NCI-H1694 treated with DMSO at 0.1 percent for 48 hours (cell line): ENCODE results near the gene CSTF2.
"Not testable (repeated sequence)": the region's sequence is repeated elsewhere in the genome, so short reads cannot be mapped to it uniquely, and the experiment has no call there.

Source experiments
- DNase-seq: peaks from one replicate; lab custom pipeline; 2025; lab: John Stamatoyannopoulos, UW

The CSTF2 gene, protein sequence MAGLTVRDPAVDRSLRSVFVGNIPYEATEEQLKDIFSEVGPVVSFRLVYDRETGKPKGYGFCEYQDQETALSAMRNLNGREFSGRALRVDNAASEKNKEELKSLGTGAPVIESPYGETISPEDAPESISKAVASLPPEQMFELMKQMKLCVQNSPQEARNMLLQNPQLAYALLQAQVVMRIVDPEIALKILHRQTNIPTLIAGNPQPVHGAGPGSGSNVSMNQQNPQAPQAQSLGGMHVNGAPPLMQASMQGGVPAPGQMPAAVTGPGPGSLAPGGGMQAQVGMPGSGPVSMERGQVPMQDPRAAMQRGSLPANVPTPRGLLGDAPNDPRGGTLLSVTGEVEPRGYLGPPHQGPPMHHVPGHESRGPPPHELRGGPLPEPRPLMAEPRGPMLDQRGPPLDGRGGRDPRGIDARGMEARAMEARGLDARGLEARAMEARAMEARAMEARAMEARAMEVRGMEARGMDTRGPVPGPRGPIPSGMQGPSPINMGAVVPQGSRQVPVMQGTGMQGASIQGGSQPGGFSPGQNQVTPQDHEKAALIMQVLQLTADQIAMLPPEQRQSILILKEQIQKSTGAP

DNA sequence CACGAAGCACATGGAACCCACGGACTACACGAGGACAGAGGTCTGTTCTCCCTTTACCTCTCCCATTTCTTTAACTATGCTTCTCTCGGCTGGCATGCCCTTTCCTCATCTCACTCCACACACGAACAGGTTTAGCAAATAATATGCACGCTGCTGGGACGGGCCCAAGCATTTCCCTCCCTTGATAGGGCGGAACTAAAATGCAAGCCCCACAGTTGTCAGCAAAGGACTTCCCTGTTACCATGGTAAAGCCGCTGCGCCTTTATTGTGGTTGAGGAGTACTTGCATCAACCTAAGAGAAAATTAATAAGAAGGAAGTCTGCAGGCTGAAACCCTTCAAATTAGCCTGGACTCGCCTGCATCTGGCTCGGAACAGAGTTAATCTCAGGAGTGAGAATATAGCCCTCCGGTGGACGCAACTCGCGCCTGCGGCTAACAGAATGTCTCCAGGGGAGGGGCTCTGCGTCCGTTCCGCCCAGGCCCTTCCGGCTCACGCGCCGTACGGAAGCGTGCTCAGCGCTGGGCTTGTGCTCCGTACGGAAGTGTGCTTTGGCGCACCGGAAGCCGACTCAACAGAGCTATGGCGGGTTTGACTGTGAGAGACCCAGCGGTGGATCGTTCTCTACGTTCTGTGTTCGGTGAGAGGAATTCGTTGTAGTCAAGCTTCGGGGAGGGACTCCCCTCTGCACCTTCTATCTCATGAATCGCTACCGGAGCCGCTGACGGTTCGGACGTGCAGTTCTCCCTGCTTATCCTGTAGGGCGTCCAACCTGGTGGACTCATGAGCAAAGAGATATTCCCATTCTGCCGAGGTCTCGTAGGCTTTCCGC lies at the start of gene CSTF2:
TSS of gene CSTF2 (plus strand) at position 555 of the 830 bp plus-strand sequence. CDS start at position 581, 26 bp downstream.
- peak; percentile 85 for DNase-seq

DNA sequence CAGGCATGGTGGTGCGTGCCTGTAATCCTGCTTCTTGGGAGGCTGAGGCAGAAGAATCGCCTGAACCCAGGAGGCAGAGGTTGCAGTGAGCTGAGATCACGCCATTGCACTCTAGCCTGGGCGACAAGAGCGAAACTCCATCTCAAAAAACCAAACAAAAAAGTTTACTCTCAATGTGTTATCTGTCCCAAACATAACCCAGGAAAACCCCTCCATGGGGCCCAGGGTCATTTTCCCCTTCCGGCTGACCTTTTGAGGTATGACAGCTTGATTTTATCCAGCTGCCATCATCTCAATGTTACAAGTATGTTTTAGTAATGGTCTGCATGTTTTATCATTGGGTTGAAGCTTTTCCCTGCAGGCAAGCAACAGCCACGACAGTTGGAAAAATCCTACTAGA lies 23.8 kb upstream of the CSTF2 start:
- DNase-seq: not testable (repeated sequence)

DNA sequence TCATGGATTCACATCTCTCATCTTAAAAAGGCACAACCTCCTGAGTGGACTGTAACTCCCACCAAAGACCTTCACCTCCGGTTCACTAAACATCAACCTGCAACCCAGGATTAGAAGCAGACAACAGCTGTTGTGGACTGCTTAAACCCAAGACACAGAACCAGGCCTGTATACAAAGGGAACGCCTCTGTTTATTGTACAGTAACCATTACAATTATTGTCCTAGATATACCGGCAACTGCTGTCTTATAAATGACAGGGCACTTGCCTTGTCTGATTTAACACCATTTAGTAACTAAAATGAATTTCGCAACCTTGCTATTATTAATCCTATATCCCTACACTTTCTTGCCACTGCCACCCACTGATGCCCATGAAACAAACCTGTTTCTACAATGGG lies 22.8 kb upstream of the CSTF2 start:
- DNase-seq: no peak

DNA sequence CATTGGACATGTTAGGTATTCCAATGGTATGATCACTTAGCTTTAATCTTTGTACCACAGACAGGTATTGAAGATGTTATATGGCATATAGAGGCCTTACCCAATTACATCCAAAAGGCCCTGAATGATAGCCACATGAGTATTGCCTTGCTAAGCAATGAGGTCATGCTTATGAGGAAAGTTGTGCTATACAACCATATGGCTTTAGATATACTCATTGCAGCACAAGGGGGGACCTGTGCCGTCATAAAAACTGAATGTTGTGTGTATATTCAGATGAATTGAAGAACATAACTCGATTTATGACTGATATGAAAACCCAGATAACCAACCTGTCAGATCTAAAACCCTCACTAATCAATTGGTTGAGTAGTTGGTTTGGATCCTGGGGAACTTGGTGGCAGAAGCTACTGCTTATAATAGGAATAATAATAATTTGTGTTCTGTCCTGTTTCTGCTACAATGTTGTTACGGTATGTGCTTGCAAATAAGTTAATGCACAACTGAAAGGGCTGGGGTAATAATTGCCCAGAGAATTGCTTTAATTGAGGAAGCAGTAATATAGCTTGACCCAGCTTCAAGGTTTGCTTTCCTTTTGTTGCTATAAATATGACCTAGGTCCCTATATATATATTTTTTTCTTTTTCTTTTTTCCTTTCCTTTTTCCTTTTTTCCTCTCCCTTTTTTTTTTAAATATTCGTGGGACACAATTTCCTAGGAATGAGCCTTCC lies 21.5 kb upstream of the CSTF2 start:
- DNase-seq: no peak

DNA sequence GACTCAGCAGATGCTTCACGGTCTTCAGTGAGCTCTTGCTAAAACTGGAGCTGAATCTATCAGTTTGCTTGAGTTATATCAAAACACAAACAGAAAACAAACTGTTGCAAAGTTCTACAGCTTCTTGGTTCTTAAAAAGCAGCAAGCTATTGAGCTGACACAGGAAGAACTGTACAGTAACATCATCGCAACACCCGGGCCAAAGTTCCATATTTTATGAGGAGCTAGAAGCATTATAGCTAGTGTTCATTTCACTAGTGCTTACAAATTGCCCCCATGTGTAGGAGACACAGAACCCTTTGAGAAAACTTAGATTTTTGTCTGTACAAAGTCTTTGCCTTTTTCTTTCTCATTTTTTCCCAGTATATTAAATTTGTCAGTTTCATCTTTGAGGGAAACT lies 17.3 kb upstream of the CSTF2 start:
- no peak for DNase-seq

DNA sequence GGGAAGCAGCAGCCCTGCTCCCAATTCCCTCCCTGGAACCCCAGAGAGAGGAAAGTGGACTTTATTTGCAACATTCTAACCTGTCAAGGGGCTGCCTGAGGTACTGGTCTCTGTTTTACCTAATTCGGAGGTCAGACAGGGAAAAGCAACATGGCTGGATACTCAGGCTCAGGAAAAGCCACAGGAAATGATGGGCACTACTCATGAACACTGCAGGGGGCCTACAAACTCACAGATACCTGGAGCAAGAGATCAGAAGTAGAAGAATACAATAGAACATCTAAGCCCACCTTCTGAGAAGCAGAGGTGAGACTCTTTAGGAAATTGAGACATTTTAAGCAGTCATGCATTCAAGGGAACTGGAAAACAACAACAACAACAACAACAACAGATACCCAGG lies 15.4 kb upstream of the CSTF2 start:
- no peak for DNase-seq

DNA sequence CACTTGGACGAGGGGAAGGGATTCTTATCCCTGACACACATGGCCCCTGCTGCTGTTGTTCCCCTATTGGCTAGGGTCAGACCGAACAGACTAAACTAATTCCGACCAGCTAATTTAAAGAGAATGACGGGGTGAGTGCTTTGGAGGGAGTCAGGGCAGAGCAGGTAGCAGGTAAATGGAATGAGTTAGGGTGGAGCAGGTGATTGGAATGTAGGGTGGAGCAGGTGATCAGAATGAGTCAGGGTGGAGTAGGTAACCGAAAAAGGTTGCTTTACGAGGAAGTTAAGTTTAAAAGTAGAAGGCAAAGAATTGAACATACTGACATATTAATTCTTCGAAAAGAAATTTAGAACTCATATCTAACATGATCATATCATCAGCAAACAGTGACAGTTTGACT lies 11.9 kb upstream of the CSTF2 start:
- DNase-seq: not testable (repeated sequence)

DNA sequence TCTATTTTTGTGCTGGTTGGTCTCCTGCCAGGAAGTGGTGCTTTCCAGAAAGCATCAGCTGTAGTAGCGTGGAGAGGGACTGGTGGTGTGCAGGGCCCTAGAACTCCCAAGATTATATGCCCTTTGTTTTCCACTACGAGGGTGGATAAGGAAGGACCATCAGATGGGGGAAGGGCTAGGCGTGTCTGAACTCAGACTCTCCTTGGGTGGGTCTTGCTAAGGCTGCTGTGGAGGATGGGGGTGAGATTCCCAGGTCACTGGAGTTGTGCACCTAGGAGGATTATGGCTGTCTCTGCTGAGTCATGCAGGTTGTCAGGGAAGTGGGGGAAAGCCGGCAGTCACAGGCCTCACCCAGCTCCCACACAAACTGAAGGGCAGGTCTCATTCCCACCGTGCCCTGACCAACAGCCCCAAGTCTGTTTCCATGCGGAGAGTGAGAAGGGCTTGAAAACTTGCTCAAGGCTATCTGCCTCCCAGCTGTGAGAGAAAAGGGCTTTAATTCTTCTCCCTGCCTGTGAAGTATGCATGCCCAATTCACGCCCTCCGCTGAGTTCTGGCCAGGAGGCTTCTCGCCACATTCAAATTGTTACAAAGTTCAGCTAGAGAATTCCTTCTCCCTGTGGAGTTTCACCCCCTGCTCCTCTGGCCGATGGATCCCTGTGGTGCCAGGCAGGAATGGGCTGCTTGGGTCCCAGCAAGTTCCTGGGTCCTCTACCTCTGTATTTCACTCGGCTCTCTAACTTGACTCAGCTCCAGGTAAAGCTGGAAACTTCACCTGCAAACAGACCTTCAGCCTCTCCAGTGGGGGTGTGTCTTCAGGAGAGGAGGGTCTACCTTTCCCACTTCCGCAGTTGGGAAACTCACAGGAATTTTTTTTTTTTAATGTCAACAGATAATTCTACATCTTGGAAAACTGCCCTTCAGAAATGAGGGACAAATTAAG lies 7.7 kb upstream of the CSTF2 start:
- no peak for DNase-seq

DNA sequence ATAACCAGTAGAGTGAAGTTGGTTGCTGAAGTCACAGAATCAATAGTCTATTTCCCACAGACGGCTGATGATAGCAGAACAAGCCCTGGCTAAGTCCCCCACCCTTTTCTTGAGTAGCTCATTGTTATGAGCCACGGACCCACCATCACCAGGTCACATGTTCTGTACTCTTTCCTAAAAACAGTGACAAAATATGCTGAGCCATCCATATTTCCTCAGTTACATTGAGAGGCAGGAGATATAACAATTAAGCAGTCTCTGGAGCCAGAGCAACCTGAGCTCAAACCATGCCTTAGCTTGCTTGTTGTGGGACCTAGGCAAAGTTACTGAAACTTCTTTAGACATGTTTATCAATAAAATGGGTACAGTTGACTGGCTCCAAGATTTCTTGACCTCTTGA lies 2.9 kb upstream of the CSTF2 start:
- DNase-seq: no peak

DNA sequence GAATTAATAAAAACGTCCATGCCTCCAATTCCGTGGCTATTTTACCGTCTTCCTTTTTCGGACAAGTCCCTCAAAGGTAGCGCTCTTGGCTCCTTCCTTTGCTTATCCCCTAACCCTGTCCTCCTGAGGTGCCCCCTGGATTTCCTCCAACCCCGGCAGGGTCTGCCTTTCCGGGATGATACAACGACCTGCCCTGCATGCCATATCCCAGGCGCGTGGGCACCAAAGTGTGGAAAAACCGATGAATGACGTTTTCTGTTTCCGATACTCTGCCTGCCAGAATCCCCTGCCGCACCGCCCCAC lies 706 bp upstream of the CSTF2 start:
- no peak for DNase-seq

DNA sequence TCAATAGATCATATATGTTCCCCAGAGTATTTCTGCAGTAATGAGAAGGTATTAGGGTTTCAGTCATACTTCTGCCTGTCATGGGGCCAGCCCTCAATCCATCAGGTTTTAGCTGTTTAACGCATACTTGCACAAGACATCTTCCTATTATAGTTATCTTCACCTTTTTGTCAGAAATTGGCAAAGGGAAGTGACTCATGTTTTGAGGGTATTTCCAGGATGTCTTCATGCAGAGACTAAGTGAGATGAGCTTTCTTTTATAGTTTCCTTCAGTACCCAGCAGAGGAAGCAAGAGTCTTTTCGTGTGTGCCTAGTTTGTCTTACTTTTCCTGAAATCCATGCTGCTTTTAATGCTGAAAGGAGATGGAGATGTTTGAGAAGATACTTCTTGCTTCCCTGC lies 9.5 kb downstream of the CSTF2 start:
- DNase-seq: no peak

DNA sequence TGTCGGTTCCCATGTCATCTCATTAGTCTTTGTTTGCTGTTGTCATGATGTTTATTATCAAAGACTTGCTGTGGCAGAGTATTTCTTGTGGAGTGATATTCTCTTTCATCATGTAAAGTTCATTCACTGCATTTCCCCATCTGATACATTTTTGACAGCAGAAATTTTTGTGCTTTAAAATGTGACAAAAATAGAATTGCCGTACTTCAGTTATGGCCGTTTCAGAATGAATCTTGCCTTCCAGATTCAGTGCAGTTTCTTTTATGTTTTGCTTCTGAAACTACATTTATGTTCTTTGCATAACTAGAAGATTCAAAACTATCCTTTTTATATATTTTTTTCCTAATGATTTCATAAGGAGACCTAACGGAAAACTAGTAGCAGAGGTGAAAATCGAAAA lies 10.0 kb downstream of the CSTF2 start:
- no peak for DNase-seq

DNA sequence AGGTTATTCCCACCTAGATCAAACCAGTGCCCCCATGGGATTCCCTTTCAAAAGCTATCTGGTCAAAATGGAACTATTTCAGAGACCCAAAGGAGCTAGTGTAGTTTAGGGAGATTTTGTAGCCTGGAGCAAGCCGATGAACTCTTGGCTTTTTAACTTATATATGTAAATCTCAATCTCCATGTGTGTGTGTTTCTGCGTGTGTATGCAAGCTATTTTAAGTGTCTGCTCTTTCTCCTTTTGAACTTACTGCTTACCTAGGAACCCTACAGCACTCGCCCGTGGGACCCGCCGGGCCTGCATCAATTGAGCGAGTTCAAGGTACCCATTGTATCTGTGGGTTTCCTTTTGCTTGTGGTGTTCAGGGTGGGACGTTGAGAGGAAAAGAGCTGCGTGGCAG lies 10.4 kb downstream of the CSTF2 start:
- DNase-seq: no peak

DNA sequence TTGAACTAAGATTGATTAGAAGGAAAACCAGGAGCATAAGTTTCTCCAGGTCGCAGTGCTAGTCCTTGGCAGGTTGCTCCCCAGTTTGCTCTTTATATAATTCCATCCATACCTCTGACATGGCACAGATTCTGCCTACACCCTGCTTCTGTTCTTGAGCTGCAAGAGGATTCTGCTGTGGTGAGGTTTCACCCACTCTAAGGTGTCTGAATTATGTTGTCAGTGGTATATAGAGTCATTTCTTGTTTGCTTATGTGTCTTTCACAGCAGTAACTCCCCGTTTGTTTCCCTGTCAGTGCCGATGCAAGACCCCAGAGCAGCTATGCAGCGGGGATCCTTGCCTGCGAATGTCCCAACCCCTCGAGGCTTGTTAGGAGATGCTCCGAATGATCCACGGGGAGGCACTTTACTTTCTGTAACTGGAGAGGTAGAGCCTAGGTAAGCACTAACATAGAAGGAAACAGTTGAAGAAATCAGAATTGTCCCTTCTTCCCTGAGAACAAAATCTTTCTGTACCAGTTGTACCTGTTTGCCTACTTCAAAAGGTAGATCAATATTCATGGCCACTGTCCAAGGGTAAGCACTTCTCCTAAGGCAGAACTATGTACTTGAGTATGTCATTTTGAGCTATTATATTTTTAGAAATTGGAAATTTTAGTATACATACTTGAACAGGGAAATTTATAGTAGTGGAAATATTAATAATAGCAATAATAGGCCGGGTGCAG lies 11.2 kb downstream of the CSTF2 start:
- no peak for DNase-seq

DNA sequence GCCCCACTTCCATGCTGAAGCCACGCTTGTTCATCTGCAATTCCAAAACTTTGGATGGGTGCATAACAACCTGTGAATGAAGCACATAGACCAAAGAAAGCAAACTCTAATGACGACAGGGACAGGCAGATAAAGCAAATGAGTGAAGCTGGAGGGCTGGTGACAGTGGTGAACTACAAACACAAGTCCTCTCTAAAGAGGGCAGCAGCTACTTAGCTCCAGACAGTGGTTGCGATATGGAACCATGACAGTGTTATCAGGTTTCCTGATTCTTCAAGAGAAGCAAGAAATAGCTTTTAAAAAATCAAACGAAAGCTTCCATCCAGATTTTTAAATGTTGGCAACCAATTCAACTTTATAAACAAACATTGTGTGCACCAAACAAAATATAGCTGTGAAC lies 30.1 kb downstream of the CSTF2 start:
- no peak for DNase-seq

DNA sequence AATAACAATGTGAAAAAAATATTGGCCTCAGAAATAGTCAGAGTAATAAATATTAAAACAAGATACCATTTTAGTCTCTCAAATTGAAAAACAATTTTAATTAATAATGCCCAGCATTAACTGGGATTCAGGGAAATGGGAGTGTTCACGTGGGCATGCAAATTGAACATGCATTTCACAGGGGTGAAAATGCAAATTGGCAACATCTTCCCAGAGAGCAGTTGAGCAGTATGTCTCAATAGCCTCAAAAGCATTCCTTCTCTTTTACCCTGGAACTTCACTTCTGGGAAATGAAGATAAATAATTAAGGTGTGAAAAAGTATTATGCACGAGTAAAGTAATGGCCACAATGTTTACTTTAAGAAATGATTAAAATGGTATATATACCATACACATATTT lies 32.6 kb downstream of the CSTF2 start:
- DNase-seq: no peak

DNA sequence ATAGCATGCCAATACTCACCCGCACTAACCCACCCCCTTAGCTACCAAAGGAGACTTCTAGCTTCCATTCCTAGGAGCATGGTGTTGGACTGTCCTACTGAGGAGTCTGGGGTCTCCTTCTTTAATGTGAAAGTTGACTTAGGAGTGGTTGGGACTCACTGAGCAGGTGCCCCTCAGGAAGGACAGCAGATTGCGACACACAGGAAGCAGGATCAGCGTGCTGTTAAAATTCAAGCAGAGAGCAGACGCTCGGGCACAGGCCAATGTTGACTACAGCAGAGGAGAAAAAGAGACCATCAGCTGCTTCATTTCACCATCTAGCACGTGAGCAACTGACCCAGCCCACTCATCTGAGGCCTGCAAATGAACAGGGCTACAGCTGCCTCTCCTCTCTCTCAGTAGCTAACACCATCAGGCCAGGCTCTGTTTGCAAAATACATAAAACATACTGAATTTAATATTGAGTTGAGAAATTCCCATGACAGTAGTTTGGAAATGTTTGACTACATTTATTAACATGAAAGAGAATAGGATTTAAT lies 43.2 kb downstream of the CSTF2 start:
- DNase-seq: no peak

DNA sequence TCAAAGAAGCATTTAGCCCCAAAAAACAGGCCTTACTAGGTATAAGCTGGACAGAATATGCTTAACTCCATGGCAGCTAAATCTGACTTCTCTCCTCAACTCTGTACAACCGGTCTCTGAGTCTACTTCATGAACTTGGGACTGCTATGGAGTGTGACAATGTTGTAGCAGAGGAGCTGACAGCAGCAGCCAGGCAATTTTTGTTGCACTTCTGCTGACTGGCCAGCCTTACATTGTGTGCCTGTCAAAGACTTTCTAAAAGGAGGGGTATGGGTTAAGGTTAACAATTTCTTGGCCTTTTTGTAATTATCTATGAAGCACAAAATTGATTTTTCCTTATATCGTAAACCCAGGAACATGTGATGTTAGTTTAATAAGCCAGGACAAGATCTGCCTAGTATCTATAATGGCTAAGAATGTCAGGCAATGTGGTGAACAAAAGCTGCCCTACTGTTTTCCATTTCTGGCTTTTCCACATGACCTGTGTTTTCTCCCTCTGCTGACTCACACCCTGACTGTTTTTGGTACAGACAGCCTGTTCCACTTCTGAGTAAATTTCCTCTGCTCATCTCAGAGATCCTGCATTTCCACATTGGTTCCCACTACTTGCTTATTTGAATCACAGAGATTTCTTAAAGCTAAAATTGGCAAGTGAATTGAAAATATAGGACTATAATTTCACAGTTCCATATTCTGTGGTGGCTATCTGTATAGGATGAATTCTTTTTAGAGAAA lies 44.6 kb downstream of the CSTF2 start:
- no peak for DNase-seq

DNA sequence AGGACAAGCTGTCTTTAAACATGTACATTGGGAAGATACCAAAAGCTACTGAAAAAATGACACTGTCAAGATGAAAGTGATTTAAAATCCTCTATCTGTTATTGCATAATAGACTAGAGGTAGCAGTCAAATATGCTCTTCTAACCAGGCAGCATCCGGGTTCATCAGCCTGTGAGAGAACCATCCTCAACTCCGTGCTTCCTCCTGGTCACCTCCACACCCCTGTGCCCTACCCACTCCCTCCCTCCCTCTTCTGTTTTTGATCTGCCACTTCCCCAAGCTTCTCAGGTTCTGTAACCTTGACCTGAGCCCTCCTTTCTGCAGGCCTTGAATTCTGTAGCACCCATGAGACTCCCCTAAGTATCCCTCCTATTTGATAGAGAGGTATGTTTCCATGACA lies 48.1 kb downstream of the CSTF2 start:
- DNase-seq: no peak

DNA sequence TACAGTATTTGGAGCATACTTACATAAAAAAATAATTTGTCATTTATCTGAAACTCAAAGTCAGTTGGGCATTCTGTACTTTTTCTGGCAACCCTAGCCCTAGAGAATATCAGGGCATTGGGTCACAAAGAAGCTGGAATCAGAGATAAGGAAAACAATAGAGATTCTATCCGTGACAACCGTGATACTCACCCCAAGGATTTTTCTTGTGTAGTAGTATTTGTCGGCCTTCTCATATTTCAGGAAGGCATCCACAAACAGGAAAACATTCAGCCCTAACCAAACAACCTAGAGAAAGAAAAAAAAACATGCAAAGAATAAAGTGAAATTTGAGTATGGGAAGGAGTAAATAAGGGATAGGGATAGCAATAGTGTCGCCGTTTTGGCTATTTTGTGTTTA lies 50.3 kb downstream of the CSTF2 start:
- no peak for DNase-seq
